ENCODE data around the gene NIPAL3. TPM values are rescaled to one million over a fixed set of nuclear protein-coding genes. Genes with fewer than 3 reads are reported as not detected.

NIPAL3 gene
- total RNA-seq, 1 donor from 2014 or later: 2.4 TPM

DNA sequence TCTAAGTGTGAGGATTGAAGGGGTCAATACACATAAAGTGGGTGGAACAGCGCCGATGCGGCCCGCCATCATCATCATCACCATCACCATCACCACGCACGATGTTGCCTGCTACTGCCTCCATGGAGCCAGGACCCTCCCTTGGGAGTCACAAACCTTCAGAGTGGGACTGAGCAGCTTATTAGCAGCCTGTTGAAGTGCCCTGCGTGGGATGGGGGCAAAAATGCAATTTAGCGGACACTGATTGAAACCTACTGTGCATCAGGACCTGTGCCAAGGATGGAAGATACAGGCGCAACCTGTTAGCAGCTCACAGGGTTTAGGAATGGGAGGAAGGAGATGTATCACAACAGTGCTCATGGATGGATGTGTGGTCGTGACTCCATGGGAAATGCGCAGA lies 28.7 kb upstream of the NIPAL3 start:
- Mint-ChIP-seq H3K4me1 (peaks cover 8% of the 10 kb centered on the region), H3K9me3 (no peaks in the 10 kb centered on the region), H3K36me3 (ENCODE audit: low read depth) (no peaks in the 10 kb centered on the region), H3K27ac (ENCODE audit: unreplicated experiment) (no peak overlapping the region), H3K27me3 (ENCODE audit: low read depth) (no peaks in the 10 kb centered on the region), H3K4me3 (no peak overlapping the region)
- DNase-seq (ENCODE audit: low read depth, low spot score): no peak
- TF ChIP-seq CTCF (conservative IDR thresholded peaks at IDR 0.05): no peak

DNA sequence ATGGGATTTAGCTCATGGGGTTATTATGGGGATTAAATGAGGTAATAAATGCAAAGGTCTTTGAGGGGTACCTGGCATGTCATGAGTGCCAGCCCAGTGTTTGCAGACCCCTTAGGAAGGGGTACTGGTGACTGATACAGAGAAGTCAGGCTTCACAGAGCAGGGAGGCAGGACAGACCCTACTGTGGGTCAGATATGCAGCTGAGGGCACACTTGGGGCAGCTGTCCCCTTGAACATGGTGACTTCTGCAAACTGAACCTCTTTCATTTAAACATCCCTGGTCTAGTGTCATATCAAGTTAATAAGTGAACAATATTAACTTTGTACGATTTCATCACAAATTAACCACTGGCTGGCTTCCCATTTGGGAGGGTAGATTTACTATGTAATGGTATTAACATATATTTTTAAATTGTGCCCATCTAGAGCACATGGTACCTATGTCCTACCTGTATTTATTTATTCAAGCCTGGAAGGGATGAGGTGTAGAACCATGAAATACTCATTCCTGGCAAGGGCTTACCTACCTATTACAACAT lies 27.9 kb upstream of the NIPAL3 start:
- no peak overlapping the region for H3K4me3 Mint-ChIP-seq
- H3K4me1 Mint-ChIP-seq: peaks cover 15% of the 10 kb centered on the region
- no peaks in the 10 kb centered on the region for H3K9me3 Mint-ChIP-seq

DNA sequence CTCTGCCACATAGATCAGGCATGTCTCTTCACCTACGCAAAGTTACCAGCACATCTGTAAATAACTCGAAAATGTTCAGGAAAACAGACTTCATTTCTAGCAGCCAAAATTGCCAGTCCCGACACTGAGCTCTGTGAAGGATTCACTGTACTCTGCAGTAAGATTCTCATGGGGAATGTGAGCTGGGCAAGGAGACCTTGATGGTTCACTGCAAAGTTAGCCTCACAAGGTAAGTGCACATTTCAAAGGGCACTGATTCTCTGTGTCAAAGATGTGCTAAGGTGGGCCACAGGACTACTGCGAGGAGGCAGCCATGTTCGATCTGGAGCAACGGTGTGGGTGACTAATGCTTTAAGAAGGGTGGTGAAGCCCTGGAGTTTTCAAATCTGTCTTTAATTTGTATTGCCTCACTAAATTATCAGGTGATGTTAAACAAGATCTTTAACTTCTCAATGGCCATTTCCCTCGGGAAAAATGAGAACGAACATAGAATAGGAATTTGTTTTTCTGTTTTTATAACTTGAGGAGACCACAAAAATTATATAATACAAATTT lies 27.2 kb upstream of the NIPAL3 start:
- no peak for TF ChIP-seq CTCF (conservative IDR thresholded peaks at IDR 0.05)
- DNase-seq (ENCODE audit: low read depth, low spot score): no peak
- no peak overlapping the region for H3K4me3 Mint-ChIP-seq
- no peaks in the 10 kb centered on the region for H3K9me3 Mint-ChIP-seq
- H3K27ac Mint-ChIP-seq (ENCODE audit: unreplicated experiment): no peak overlapping the region
- no peaks in the 10 kb centered on the region for H3K36me3 Mint-ChIP-seq (ENCODE audit: low read depth)
- H3K4me1 Mint-ChIP-seq: peaks cover 16% of the 10 kb centered on the region
- H3K27me3 Mint-ChIP-seq (ENCODE audit: low read depth): no peaks in the 10 kb centered on the region

More for the DNA sequence above, 27.9 kb upstream of the NIPAL3 start:
- no peak overlapping the region for H3K27ac Mint-ChIP-seq (ENCODE audit: unreplicated experiment)
- no peaks in the 10 kb centered on the region for H3K36me3 Mint-ChIP-seq (ENCODE audit: low read depth)
- DNase-seq (ENCODE audit: low read depth, low spot score): no peak
- no peaks in the 10 kb centered on the region for H3K27me3 Mint-ChIP-seq (ENCODE audit: low read depth)
- TF ChIP-seq CTCF (conservative IDR thresholded peaks at IDR 0.05): no peak

- no peak for DNase-seq (ENCODE audit: low read depth, low spot score)
- no peak for TF ChIP-seq CTCF (conservative IDR thresholded peaks at IDR 0.05)
- no peaks in the 10 kb centered on the region for H3K36me3 Mint-ChIP-seq (ENCODE audit: low read depth)
- no peaks in the 10 kb centered on the region for H3K27me3 Mint-ChIP-seq (ENCODE audit: low read depth)
- no peak overlapping the region for H3K27ac Mint-ChIP-seq (ENCODE audit: unreplicated experiment)
- peaks cover 18% of the 10 kb centered on the region for H3K4me1 Mint-ChIP-seq
- H3K4me3 Mint-ChIP-seq: no peak overlapping the region
- no peaks in the 10 kb centered on the region for H3K9me3 Mint-ChIP-seq
These were observed 26.3 kb upstream of the NIPAL3 start for GRCh38 chr1:24389231-24389678.

DNA sequence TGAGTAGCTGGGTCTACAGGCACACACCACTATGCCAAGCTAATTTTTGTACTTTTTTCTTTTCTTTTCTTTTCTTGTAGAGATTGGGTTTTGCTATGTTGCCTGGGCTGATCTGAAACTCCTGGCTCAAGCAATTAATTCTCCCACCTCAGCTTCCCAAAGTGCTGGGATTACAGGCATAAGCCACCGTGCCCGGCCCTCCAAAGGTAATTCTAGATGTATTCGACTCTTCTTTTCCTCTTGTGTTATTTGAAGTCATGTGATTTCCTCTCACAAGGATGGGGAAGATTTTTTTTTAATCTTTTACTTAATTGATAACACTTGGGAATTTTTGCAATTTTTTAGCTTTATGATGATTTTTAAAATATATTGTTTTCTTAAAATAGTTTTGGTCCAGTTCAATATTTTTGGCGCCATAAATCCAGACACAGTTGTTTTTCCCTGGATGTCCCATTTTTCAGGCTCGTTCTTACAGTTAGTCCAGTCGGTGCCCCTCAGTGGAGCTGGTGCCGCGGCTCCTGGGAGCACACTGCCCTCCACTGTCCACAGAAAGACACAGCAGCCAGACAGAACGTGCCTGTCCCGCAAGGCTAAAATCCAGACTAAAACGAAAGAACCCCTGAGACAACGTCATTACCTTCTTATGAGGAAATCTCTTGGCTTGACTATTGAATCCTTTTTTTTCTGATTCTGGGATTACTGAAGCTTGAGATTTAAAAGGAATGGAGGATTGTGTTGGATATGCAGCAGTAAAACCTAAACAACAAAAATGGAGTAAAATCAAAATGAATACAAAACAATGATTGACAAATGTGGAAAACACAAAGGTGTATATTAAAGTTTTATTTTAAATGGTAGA lies 24.4 kb upstream of the NIPAL3 start:
- DNase-seq (ENCODE audit: low read depth, low spot score): peak; percentile 65
- Mint-ChIP-seq H3K4me3 (no peak overlapping the region), H3K27ac (ENCODE audit: unreplicated experiment) (no peak overlapping the region), H3K27me3 (ENCODE audit: low read depth) (no peaks in the 10 kb centered on the region), H3K36me3 (ENCODE audit: low read depth) (no peaks in the 10 kb centered on the region), H3K9me3 (no peaks in the 10 kb centered on the region), H3K4me1 (peaks cover 18% of the 10 kb centered on the region)
- TF ChIP-seq CTCF (conservative IDR thresholded peaks at IDR 0.05): peak; percentile 98
